ENCODE results near the gene TAS2R5. TPM values are rescaled to one million over a fixed set of nuclear protein-coding genes. Genes with fewer than 3 reads are reported as not detected.

The TAS2R5 gene
- total RNA-seq, 2 donors from 2014 or later: 0.53 to 0.58 TPM

Other genes with a start within 250 kb of the TAS2R5 start
- 10 to 100 TPM; 28.9 to 37.8 TPM for gene AGK, start 238.8 kb upstream of the TAS2R5 start, total RNA-seq
- gene DENND11, start 88.1 kb upstream of the TAS2R5 start, total RNA-seq: 10 to 100 TPM; 10.6 to 11.1 TPM
- gene WEE2, start 81.9 kb upstream of the TAS2R5 start, total RNA-seq: not detected
- gene SSBP1, start 51.9 kb upstream of the TAS2R5 start, total RNA-seq: 100 to 1,000 TPM in 1 of 2 donors, 10 to 100 TPM in 1; 80.6 to 109 TPM
- under 1 TPM; 0.47 to 0.68 TPM for gene TAS2R3, start 26.1 kb upstream of the TAS2R5 start, total RNA-seq
- gene TAS2R4, start 13.5 kb upstream of the TAS2R5 start, total RNA-seq: under 1 TPM; 0.26 to 0.35 TPM
- gene PRSS37, start 51.3 kb downstream of the TAS2R5 start, total RNA-seq: not detected
- gene OR9A4, start 126.2 kb downstream of the TAS2R5 start, total RNA-seq: not detected
- gene CLEC5A, start 156.8 kb downstream of the TAS2R5 start, total RNA-seq: 1 to 10 TPM in 1 of 2 donors, under 1 TPM in 1; 0.12 to 1.4 TPM
- gene TAS2R38, start 183.6 kb downstream of the TAS2R5 start, total RNA-seq: not detected
- gene MGAM, start 205.7 kb downstream of the TAS2R5 start, total RNA-seq: 1 to 10 TPM; 1.0 to 1.2 TPM